Forelimb muscle (tissue), 1 donor: ENCODE results near the gene SLC48A1. TPM values are rescaled to one million over a fixed set of nuclear protein-coding genes. Genes with fewer than 3 reads are reported as not detected.
"Not testable (repeated sequence)": the region's sequence is repeated elsewhere in the genome, so short reads cannot be mapped to it uniquely, and the experiment has no call there.

Experiments used
- DNase-seq: peaks from one replicate; pipeline ENCODE4 v3.0.0-alpha.2; 2013; ENCODE audit warnings: low read depth
- polyA plus RNA-seq: library from polyadenylated mRNA; unstranded; fragments of 120-200 nt; gene quantifications from one replicate; pipeline ENCODE4 v1.2.1, GENCODE V29; 2013; ENCODE audit not compliant: insufficient read length

The SLC48A1 gene
- polyA plus RNA-seq, 1 donor = 11.7 TPM

DNA sequence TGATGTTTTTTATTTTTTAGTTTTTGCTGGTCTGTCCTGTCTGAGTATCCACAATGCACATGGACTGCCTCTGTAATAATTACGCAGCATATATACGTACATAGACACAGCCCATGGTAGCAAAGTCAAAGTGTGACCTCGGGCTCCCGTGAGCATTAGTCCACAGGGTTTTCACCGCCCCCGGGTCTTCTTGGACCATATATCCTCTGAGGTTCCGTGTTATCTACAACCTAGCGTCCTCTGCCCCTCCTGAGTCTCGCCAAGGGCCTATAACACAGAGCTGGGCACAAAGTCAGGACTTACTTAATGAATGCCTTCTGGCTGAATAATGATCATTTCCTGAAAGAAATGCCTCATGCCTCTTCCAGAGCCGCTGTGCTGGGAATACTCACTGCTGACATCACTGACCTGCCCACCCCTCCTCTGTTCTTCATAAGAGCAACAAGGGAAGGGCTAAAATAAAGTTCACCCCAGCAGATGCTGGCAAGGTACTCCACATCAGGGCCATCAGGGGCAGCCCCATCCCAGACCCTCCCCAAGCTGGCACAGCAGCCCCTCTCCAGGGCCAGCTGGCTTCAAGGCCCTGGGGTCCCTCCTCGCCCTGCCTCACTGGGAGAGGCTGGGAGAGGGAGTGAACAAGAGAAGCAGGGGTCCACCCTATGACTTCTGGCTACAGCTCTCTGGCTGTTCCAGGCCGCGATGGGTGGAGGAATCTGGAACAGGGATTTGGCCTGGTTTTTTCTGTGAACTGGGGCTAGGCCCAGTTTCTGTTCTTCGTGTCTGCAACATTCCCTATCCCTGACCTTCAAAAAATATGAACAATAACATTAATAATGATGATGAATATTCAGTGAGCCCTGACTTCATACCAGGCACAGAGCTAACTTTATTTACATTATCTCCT is 38.8 kb downstream of the SLC48A1 start:
- DNase-seq = peak; percentile 67

GRCh38 chr12:47812797-47813510 is 39.9 kb downstream of the SLC48A1 start:
- no peak for DNase-seq

DNA sequence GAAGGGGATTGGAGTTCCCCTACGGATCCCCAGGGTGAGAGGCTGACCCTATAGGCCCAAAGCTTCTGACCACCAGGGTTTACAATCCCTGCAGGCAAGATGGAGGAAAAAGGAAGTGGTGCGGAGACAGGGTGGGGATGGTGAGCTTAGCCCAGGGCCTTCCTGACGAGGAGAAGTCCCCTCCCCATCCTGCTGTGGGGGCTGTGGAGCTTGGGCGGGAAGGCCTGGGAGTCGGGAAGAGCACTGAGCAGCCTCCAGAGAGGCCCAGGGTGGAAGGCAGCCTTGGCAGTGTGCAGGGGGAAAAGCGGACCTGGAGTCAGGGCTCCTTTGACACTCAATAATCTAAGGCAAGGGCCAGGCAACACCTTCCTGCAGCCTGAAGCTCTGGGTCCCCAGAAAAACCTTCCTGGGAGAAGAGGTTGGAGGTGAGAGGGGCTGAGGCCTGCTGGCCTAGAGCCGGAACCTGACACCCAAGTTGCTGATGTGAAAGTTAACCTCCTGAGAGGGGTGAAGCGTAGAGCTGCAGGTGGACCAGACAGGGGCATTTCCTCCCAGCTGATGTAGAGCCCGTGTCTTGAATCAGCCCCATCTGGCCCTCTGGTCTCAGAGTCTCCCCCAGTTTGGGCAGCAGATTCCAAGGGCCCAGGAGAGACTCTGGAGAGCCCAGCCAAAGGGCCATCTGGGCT is 40.6 kb downstream of the SLC48A1 start:
- no peak for DNase-seq

- no peak for DNase-seq
Observed at GRCh38 chr12:47814539-47815170, 41.6 kb downstream of the SLC48A1 start.

DNA sequence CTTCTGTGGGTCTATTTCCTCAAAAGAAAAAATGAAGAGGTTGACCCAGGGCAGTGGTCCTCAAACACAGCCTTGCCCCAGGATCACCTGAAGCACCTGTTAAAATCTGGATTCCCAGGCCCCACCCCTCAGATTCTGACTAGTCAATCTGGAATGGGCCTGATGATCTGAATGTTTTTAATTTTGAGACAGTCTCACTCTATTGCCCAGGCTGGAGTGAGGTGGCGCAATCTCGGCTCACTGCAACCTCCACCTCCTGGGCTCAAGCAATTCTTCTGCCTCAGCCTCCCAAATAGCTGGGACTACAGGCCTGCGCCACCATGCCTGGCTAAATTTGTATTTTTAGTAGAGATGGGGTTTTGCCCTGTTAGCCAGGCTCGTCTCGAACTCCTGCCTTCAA is 42.4 kb downstream of the SLC48A1 start:
- DNase-seq = not testable (repeated sequence)

GRCh38 chr12:47816403-47817271 is 43.6 kb downstream of the SLC48A1 start:
- DNase-seq = no peak

- no peak for DNase-seq
Observed at GRCh38 chr12:47817272-47818006, 44.4 kb downstream of the SLC48A1 start.

GRCh38 chr12:47818007-47818376 is 45.0 kb downstream of the SLC48A1 start:
- no peak for DNase-seq

- DNase-seq = no peak
Observed at GRCh38 chr12:47818467-47819137, 45.6 kb downstream of the SLC48A1 start.

- DNase-seq = no peak
Observed at GRCh38 chr12:47819138-47819895, 46.3 kb downstream of the SLC48A1 start.

DNA sequence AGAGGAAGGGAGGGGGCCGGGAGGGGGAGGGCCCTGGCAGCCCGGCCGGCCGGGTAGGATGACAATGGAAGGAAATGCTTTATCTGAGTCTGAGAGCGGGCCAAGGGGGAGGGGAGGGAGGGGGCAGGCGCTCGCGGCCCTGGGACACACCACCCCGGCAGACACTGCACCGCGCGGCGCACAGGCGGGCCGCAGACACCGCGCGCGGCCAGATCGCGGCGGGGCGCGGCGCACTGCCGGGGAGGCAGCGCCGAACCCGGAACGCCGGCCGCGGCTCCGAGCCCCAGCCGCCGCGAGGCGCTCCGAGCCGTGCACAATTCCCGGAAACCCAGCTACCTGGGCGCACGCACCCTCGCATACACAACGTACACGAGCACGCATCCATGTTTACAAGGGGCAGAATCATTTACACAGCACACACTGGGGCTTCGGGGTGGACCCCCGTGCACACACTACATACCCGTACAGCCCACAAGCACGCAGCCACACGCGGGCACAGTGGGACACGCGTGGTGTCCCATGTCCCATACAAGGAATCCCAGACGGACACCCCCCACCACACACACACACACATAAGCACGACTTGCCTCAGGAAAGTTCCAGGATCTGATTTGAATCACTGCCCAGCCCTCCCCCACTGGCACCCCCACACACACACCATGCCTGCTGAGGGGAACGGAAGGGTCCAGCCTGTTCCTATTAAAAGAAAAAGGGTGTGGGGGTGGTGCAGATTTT is 47.0 kb downstream of the SLC48A1 start, which contains the start of gene HDAC7:
TSS of gene HDAC7 (minus strand) at position 8 of the 735 bp plus-strand sequence. CDS start 118 bp downstream, outside the sequence.
- no peak for DNase-seq

- DNase-seq = peak; percentile 80
Observed at GRCh38 chr12:47820631-47821345, 47.8 kb downstream of the SLC48A1 start.

DNA sequence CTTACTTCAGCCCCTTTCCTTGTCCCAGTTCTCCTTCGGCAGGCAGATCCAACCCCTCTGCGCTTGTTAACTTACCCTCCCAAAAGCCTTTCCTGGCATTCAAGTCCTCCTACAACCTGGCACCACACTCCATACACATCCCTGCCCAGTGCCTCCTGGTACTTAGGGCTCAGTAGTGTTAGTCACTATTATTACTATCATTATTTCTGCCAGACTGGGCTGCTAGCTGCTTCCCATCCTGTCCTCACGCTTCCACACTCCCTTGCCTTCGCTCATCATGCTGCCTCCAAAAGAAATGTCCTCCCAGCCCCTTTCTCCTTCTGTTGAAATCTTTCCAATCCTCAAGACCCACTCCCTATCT is 48.3 kb downstream of the SLC48A1 start:
- DNase-seq = no peak

- DNase-seq = no peak
Observed at GRCh38 chr12:47822401-47822800, 49.4 kb downstream of the SLC48A1 start.

DNA sequence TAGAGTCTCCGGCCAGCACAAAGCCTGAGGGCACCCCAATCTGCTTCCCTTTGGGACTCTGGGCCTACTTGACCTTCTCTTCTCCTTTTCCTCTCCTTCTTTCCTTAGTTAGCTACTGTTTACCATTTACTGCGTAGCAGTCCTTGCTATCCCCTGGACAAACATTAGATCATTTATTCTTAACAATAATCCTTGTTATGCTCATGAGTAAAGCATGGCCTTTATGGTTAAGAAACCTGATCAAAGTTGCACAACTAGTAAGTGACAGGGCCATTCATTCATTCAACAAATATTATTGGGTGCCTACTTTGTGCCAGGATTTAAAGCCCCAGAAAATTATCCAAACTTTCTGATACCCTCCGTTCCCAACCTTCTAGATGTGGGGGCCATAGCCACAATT is 49.8 kb downstream of the SLC48A1 start:
- no peak for DNase-seq

DNA sequence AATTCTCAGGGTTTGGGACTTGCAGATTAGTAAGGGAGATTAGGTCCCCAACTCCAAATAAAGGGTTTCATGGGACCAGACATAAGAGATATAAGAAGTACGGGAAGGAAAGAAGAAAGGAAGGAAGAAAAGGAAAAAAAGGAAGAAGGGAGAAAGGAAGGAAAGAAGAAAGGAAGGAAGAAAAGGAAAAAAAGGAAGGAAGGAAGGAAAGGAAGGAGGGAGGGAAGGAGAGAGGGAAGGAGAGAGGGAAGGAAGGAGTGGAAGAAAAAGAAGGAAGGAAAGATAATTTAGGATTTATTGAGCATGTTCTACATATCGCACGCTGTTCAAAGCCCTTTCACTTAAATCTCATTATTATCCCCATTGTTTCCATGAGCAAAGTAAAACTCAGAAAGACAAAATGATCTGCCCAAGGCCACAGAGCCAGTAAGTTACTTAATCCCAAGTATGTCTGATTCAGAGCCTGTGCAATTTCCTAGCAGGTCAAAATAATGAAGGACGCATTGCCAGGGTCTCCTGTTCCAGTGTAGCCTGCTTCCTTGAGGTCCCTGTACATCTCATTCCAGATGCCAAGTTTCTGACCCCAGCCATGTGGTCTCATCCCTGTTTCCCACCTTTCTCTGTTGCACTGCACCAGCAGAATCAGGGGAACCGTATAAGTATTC is 50.5 kb downstream of the SLC48A1 start:
- no peak for DNase-seq

DNA sequence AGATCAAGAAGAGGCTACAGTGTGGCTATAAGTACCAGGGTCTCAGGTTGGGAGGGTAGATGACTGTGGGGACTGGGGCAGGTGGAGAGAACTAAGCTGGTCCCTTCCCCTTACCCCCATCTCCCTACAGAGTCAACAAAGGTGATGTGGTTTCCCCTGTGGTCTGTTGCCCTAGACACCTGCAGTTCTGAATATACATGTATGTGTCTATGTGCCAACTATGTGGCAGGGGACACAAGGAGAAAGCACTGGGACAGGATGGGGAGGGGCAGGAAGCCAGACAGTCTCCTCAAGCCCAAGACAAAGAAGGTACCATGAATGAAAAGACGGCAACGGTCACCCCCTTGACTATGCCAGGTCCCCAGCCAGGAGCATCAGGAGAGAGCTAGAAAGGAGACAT is 51.2 kb downstream of the SLC48A1 start:
- DNase-seq = no peak
